HFFc6 (cell line): ENCODE measurements around the gene ATP6V1C2. TPM values are rescaled to one million over a fixed set of nuclear protein-coding genes. Genes with fewer than 3 reads are reported as not detected.

Experiments
- DNase-seq: peaks from one replicate; pipeline ENCODE4 v3.0.0-alpha.2; 2018
- H3K27ac Mint-ChIP-seq: 2 replicates; pipeline ENCODE4 v1.8.0; 2020; ENCODE audit warnings: mild to moderate bottlenecking, mixed read lengths
- H3K27me3 Mint-ChIP-seq: 2 replicates; pipeline ENCODE4 v1.8.0; 2021; ENCODE audit warnings: mild to moderate bottlenecking, moderate library complexity, mixed read lengths; ENCODE audit not compliant: insufficient read depth
- H3K36me3 Mint-ChIP-seq: 2 replicates; pipeline ENCODE4 v1.8.0; 2021; ENCODE audit warnings: low read depth, mixed read lengths
- H3K4me1 Mint-ChIP-seq: 2 replicates; pipeline ENCODE4 v1.8.0; 2020; ENCODE audit warnings: low read depth, mixed read lengths
- H3K4me3 Mint-ChIP-seq: 2 replicates; pipeline ENCODE4 v1.8.0; 2020; ENCODE audit warnings: mild to moderate bottlenecking, moderate library complexity, mixed read lengths
- H3K9me3 Mint-ChIP-seq: 2 replicates; pipeline ENCODE4 v1.8.0; 2020; ENCODE audit warnings: mild to moderate bottlenecking, mixed read lengths
- total RNA-seq, 6 experiments: library from RNA; stranded (reverse); fragmentation: NEBNext Ultra II Directional; extraction: Animal tissue kit (Norgen Biotek cat#: 25700); gene quantifications; 2 replicates in 1 of 6; 3 replicates in 5 of 6; pipeline ENCODE4 v1.2.3, GENCODE V29; 2021
- TF ChIP-seq, protein P1 (sequence below): fragments of 200-600 bp; sonication (generic); IDR thresholded peaks from 2 replicates; pipeline ENCODE4 v1.5.0; 2021; ENCODE audit warnings: antibody characterized with exemption, mild to moderate bottlenecking

The ATP6V1C2 gene
- total RNA-seq, 6 experiments from 2014 or later, result not detected

- H3K4me3 Mint-ChIP-seq, result no peak overlapping the region
- no peaks in the 10 kb centered on the region for H3K36me3 Mint-ChIP-seq
- H3K9me3 Mint-ChIP-seq, result no peaks in the 10 kb centered on the region
- DNase-seq, result no peak
- peaks cover 38% of the 10 kb centered on the region for H3K27me3 Mint-ChIP-seq
- H3K4me1 Mint-ChIP-seq, result no peaks in the 10 kb centered on the region
- H3K27ac Mint-ChIP-seq, result no peak overlapping the region
- TF ChIP-seq, protein P1, sequence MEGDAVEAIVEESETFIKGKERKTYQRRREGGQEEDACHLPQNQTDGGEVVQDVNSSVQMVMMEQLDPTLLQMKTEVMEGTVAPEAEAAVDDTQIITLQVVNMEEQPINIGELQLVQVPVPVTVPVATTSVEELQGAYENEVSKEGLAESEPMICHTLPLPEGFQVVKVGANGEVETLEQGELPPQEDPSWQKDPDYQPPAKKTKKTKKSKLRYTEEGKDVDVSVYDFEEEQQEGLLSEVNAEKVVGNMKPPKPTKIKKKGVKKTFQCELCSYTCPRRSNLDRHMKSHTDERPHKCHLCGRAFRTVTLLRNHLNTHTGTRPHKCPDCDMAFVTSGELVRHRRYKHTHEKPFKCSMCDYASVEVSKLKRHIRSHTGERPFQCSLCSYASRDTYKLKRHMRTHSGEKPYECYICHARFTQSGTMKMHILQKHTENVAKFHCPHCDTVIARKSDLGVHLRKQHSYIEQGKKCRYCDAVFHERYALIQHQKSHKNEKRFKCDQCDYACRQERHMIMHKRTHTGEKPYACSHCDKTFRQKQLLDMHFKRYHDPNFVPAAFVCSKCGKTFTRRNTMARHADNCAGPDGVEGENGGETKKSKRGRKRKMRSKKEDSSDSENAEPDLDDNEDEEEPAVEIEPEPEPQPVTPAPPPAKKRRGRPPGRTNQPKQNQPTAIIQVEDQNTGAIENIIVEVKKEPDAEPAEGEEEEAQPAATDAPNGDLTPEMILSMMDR, result no peak
Measured at GRCh38 chr2:10706033-10706432, 15.4 kb upstream of the ATP6V1C2 start.

DNA sequence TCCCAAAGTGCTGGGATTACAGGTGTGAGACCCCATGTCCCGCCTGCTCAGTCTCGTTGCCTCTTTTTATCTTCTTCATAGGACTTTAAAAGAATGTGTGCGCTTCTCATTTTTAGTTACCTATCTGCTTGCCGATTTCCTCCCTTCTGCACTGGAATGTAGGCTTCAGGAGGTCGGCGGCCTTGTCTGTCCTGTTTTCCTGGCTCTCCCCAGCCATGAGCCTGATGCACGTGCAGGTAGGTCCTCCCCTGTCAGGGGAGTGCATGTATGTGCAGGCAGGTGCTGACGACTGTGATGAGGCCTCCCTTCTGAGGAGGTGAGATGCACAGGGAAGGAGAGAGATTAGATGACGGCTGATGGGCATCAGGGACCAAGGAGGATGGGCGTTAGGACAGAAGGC is 13.6 kb upstream of the ATP6V1C2 start:
- Mint-ChIP-seq H3K4me3 (no peak overlapping the region), H3K4me1 (no peaks in the 10 kb centered on the region), H3K27ac (no peak overlapping the region), H3K36me3 (no peaks in the 10 kb centered on the region), H3K9me3 (no peaks in the 10 kb centered on the region), H3K27me3 (peaks cover 37% of the 10 kb centered on the region)
- no peak for DNase-seq
- TF ChIP-seq, protein P1, result no peak

DNA sequence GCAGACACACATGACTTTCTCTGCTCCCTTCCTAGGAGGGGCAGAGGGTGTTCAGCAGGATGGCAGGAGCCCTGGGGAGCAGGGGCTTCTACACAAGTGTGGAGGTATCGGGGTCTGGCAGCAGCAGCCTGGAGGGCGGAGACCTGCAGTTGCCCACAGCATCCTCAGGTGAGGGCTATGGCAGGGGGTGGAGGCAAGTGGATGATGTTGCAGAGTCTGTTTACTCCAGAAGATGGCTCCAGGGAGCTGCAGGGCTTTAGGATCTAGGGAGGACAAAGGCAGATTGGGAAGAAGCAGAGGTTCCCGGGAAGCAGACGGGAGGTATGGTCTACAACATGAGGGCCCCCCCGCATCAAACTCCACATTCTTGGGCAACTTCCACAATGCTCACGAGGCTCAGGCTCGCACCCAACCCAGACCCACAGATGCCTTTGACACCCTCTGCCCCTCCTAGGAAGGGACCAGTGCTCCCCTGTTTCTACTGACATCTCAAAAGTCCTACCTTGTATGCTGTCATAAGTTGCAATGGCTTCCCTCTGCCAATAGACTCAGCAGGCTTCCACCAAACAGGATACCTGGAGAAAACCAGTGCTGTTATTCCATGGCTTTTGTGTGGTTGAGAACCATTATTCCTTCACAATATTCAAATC is 12.0 kb upstream of the ATP6V1C2 start:
- Mint-ChIP-seq H3K4me3 (no peak overlapping the region), H3K27ac (no peak overlapping the region), H3K9me3 (no peaks in the 10 kb centered on the region), H3K27me3 (peaks cover 33% of the 10 kb centered on the region), H3K36me3 (no peaks in the 10 kb centered on the region), H3K4me1 (no peaks in the 10 kb centered on the region)
- TF ChIP-seq, protein P1, result peak; percentile 62; the same call in 1 of the 2 replicates
- DNase-seq, result peak; percentile 16

DNA sequence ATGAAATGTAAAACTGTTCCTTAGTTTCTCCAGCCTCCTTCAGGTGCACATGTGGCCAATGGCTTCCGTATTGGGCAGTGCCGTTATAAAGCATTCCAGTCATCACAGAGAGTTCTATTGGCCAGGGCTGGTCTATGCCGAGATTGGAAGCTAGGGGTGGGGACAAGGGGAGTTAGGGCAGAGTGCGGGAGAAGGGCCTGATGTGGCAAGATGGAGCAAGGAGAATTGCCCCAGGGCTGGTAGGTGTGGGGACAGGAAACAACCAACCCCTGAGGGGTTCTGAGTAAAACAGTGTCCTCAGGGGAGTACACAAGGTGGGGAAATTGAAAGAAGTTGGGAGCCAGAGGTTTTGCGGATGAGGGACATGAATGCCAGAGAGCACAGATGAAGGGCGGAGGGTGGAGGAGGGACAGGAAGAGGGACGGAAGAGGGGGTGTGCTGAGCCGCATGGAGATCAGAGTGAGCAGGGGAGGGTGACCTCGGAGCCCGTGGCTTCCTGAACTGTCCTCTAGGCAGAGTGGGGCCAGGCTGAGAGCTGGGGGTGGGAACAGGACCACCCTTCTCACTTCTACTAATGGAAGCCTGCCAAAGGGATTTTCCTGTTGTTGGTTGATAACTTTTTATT is 9.1 kb upstream of the ATP6V1C2 start:
- H3K27me3 Mint-ChIP-seq, result peaks cover 20% of the 10 kb centered on the region

GRCh38 chr2:10716581-10716980 is 4.8 kb upstream of the ATP6V1C2 start:
- no peaks in the 10 kb centered on the region for H3K9me3 Mint-ChIP-seq
- DNase-seq, result no peak

More for the DNA sequence above, 9.1 kb upstream of the ATP6V1C2 start:
- no peak for DNase-seq
- Mint-ChIP-seq H3K27ac (no peak overlapping the region), H3K4me3 (no peak overlapping the region), H3K9me3 (no peaks in the 10 kb centered on the region), H3K4me1 (peaks cover 9% of the 10 kb centered on the region), H3K36me3 (no peaks in the 10 kb centered on the region)
- TF ChIP-seq, protein P1, result no peak

More at GRCh38 chr2:10716581-10716980, 4.8 kb upstream of the ATP6V1C2 start:
- TF ChIP-seq, protein P1, result no peak
- H3K4me1 Mint-ChIP-seq, result peaks cover 23% of the 10 kb centered on the region
- H3K36me3 Mint-ChIP-seq, result no peaks in the 10 kb centered on the region
- H3K4me3 Mint-ChIP-seq, result no peak overlapping the region
- H3K27ac Mint-ChIP-seq, result no peak overlapping the region
- H3K27me3 Mint-ChIP-seq, result peaks cover 8% of the 10 kb centered on the region
